ENCODE data around the gene LAMTOR2.
"Not testable (repeated sequence)": the region's sequence is repeated elsewhere in the genome, so short reads cannot be mapped to it uniquely, and the experiment has no call there.

The LAMTOR2 gene

DNA sequence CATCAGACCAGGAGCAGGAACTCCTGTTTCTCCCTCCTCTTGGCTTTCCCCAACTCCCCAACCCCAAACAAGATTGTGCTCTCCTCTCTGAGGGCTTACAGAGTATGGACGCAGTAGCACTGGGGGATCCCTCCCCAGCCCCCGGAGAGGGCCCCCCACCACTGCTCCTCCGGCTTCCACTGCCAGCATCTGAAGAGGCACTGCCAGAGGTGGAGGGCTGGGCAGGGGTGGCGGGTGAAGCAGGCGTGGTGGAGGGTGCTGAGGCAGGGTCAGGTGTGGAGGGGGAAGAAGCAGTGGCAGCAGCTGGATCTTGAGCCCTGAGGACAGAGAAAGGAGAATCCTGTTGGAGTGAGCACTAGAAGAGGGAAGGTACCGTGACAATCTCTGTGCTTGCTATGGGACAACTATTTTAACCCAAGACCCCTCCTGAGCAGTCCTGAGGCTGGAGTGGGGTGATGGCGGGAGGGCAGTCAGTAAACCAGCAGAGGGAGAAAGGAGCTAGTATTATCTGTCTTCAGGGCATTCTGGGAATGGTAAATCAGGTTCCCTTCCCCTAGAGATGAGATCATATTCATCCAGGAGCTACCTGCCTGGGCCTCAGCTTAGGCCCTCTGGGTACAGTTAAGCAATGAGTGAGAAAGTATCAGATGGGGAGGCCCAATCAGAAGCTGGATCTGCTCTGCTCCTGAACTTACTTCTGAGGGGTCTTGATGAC, 3.4 kb upstream of the LAMTOR2 start:
- DNase-seq (ENCODE audit: low read depth in 2 of 3, low spot score in 2 of 3) = no peak

DNA sequence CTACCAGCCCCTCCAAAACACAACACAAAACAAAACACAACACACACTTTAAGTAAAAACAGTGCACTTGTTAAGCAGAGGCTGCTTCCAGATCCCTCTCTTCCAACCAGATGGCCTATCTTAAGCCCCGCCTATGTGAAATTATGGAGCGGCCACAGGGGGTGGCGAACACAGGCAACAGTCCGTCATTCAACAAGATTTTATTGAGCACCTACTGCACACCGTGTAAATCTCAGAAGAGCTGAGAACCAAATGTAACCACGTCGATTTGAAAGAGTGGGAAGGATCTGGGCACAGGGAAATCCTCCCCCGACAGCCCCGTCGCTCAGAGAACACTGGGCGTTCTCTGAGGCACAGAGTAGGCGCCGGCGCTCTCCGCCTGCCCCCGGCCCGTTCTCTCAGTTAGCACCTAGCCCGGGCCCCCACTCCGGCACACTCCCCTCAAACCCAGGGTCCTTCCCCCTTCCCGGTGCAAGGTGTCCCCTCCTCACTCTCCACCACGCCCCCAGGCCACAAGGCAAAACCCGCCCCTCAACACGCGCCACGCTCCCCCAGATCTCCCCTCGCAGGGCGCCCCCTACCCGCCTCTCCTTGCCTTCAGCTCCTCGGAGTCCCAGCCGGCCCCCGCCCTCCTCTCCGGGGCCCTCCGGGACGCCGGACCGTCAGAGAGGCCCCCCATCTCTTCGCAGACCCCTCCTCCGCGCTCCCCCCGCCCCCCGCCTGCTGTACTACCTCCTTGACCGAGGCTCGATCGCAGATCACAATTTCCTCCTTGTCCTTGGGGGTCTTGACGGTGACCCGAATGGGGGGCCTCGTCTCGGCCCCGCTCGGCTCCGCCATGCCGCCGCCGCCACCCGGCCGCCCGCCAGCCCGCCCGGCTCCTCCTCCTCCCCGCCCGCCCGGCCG, 1.5 kb upstream of the LAMTOR2 start:
- peak; percentile 38 to 44 (median 44) for DNase-seq (ENCODE audit: low read depth in 2 of 3, low spot score in 2 of 3)

DNA sequence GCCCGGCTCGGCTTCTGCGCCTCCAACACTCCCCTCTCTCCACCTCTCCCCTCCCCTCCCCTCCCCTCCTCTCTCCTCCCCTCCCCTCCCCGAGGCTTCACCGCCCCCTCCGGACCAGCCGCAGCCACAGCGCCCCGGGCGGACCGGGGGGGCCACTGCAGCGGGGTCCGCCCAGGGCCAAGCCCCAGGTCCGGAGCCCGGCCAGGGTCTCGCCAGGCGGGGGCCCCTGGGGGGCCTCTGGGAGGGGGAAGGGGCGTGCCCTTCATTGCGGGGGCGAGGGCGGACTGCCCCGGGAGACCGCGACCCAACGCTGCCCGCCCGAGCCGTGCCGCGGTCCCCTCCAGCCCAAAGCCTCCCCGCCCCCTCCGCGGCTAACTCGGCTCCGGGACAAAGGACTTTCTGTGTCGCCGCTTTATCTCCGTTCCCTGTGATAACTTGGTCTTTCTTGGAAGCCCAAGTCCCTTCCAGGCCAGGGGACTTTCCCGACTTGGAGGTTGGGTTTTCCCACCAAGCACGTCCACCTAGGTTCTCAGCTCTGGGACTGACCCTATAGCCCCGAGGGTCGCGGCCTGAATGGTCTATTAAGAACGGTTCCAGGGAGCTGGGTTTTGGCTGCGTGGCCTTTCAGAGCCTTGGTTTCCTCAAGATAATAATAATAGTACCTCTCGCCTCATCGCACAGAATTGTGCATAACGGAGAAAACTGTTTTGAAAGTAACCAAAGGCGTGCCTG, 648 bp upstream of the LAMTOR2 start, which contains the start of gene UBQLN4:
TSS of gene UBQLN4 (minus strand) at position 31 of the 732 bp plus-strand sequence. CDS start 97 bp downstream, outside the sequence.
- peak; percentile 64 to 81 (median 64) for DNase-seq (ENCODE audit: low read depth in 2 of 3, low spot score in 2 of 3)

DNA sequence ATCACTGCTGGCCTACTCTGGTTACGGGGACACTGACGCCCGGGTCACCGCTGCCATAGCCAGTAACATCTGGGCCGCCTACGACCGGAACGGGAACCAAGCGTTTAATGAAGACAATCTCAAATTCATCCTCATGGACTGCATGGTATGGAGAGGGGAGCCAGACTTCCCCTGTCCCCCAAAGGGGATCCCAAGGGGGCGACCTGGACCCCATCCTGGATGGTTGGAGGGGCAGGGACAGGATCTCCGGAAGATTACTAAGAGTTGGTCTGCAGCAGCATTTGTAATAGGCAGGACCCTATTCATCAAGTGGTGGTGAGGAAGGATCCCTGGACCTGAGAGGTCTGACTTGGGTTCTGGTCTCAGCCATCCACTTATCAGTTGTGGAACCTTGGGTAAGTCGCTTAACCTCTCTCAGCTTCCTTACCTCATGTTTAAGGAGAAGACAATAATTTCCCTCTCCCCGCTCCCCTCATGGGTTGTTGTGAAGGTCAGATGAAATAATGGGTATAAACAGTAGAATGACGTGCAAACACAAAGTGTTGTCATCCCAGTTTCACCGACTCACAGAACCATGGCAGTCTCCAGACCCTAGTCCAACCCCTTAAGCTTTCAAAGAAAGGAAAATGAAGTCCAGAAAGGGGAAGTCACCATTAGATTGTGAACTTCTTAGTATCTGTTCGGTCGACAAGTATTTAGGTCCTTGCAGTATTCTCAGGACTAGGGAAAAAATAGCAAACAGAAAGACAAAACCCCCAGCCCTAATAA, 883 bp downstream of the LAMTOR2 start:
- peak in 1 of 3 experiments; percentile 19 for DNase-seq (ENCODE audit: low read depth in 2 of 3, low spot score in 2 of 3)

DNA sequence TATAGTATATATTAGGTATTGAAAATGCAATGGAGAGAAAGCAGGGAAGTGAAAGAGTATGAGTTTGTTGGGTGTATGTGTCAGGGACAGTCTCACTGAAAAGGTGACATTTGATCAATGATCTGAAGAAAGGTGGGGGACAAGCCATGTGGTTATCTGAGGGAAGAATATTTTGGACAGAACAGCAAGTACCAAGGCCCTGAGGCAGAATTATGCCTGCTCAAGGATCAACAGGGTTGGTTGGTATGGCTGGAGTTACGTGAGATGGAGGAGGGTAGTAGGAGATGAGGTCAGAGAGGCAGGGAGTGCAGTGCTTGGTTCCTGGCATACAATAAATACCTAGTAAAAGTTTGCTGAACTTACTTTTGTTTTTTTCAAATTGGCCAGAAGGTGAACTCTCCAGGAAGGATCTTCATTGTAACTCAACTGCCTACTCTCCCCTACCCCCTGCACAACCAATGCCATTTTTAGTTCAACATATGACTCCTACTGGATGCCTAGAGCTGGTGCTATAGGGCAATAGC, 1.8 kb downstream of the LAMTOR2 start:
- DNase-seq (ENCODE audit: low read depth in 2 of 3, low spot score in 2 of 3) = no peak

DNA sequence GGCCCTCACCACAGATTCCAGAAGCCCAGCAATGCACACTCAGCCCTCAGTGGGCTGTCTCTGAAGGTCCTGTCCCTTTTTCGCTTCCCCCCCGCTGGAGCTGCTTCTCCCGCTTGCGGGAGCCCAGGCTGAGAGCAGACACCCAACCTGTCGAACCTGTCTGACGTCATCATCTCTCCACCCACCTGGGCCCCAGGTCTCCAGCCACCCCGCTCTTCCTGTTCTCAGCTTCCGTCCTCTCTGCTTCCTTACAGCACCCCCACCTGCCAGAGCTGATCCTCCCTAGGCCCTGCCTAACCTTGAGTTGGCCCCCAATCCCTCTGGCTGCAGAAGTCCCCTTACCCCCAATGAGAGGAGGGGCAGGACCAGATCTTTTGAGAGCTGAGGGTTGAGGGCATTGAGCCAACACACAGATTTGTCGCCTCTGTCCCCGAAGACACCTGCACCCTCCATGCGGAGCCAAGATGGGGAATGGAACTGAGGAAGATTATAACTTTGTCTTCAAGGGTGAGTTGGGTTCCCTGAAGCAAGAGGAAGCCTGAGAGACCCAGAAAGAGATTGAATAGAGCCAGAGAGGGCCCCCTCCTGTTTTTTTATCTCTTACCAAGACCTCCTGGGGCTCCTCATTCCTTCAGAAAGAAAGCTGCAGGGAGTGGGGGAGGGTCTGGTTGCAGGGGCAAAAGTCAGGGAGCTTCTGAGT, 6.5 kb downstream of the LAMTOR2 start, which contains the start of gene RAB25:
TSS of gene RAB25 (plus strand) at position 224 of the 700 bp plus-strand sequence. CDS start at position 465, 241 bp downstream.
- no peak for DNase-seq (ENCODE audit: low read depth in 2 of 3, low spot score in 2 of 3)

DNA sequence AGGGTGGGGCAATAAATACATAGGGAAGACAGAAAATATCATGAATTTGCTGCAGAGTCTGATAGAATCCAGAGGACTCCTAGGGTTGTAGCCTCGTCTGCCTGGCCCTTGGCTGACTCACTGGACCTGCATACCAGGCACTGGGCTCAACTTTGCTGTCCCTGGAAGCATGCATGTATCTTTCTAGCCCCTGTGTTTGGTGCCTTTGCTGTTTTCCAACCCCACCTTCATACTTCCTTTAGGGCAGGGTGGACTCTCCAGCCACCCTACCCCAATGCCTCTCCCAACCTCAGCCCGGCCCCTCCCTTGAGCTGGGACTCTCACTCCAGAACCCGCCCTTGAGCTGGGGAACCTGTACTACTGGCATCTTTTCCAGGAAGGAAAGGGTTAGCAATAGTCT, 7.6 kb downstream of the LAMTOR2 start:
- DNase-seq (ENCODE audit: low read depth in 2 of 3, low spot score in 2 of 3) = no peak

DNA sequence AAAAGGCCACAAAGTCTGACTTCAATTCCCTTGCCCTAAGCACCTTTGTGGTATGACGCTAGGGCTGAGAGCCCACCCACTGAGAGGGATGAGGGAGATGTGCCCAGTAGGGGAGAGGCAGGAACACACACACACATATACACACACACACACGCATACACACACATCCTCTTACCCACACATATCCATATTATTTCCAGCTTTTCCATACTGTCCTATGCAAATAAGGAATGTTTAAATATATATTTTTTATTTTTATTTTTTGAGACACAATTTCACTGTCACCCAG, 9.4 kb downstream of the LAMTOR2 start:
- no peak for DNase-seq (ENCODE audit: low read depth in 2 of 3, low spot score in 2 of 3)

DNA sequence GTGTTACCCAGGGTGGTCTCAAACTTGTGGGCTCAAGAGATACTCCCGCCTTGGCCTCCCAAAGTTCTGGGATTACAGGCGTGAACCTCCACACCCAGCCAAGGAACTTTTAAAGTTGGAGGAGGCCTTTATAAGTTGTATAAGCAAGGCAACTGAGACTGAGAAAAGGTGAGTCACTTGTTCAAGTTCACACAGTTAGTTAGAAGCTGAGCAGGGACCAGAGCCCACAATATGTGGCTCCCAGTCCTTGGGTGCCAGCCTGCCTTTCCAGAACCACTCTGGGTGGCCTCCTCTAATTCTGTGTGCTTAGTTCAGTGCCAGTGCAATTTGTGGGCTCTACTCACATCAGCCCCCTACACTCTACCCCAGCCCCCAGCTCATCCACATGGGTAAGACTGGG, 10.0 kb downstream of the LAMTOR2 start:
- no peak for DNase-seq (ENCODE audit: low read depth in 2 of 3, low spot score in 2 of 3)

DNA sequence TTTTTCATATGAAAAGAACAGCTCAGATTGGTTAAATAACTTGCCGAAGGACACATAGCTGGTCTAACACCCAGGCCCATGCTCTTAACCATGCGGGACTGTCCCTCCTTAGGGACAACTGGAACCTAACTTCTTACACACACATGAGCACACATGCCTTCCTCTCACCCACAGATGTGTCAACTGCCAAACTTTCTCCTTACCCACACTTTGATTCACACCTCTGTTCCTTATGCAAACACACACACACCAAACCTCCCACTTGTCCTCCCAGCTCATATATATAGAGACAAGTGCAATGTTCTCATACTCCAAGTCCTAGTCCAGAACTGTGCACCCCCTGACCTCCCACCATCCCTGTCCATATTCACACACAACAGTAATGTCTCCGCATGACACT, 10.6 kb downstream of the LAMTOR2 start:
- no peak for DNase-seq (ENCODE audit: low read depth in 2 of 3, low spot score in 2 of 3)

DNA sequence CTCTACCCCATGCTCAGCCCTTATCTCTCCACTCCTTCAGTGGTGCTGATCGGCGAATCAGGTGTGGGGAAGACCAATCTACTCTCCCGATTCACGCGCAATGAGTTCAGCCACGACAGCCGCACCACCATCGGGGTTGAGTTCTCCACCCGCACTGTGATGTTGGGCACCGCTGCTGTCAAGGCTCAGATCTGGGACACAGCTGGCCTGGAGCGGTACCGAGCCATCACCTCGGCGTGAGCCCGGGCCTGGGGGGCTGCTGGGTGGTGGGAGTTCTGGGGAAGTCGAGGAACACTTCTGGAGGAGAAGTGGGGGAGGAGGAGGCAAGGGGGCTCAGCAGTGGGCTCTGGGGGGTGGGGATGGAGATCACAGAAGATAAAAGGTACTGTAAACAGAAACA, 11.3 kb downstream of the LAMTOR2 start:
- DNase-seq (ENCODE audit: low read depth in 2 of 3, low spot score in 2 of 3) = no peak

DNA sequence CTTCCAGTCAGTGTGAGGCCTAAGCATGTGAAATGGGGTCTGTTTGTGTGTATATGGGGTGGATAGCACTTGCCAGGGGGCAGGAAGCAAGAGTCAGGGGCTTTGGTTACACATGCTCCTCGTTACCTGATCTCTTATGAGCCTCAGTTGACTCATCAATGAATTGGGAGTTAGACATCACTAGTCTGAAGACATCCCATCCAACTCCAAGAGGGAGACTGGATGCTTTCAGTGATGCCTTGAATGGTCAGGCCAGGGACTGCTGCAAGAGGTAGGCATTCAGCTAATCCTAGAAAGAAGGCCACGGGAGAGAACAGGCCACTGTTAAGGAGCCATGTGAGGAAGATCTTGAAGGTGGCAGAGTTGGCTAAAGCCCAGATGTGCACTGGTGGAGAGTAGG, 12.7 kb downstream of the LAMTOR2 start:
- no peak for DNase-seq (ENCODE audit: low read depth in 2 of 3, low spot score in 2 of 3)

DNA sequence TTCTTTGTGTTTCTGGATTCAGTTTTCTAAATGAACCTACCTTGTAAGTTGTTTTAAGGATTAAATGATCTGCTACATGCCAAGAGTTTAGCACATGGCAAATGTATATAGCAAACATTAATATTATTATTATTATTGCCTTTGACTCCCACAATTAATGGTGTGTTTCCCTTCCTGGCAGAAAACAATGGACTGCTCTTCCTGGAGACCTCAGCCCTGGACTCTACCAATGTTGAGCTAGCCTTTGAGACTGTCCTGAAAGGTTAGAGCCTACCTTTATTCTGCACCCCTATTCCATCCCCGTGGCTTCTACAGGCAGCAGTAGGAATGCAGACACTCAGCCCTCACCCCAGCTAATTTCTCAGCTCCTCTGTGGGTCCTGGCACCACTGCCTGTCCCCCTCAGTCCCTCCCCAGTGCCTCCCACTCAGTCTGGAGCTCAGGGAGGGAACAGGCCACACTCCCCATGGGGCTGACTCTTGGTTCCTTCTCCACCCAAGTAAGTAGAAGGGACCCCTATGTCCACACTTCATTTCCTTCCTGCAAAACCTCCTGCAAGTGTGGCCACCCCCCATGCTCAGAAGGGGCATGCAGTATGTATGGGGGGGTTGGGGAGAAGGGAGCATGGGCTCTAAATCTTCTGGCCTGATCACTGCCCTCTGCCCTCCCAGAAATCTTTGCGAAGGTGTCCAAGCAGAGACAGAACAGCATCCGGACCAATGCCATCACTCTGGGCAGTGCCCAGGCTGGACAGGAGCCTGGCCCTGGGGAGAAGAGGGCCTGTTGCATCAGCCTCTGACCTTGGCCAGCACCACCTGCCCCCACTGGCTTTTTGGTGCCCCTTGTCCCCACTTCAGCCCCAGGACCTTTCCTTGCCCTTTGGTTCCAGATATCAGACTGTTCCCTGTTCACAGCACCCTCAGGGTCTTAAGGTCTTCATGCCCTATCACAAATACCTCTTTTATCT, 15.2 kb downstream of the LAMTOR2 start:
- DNase-seq (ENCODE audit: low read depth in 2 of 3, low spot score in 2 of 3) = no peak

DNA sequence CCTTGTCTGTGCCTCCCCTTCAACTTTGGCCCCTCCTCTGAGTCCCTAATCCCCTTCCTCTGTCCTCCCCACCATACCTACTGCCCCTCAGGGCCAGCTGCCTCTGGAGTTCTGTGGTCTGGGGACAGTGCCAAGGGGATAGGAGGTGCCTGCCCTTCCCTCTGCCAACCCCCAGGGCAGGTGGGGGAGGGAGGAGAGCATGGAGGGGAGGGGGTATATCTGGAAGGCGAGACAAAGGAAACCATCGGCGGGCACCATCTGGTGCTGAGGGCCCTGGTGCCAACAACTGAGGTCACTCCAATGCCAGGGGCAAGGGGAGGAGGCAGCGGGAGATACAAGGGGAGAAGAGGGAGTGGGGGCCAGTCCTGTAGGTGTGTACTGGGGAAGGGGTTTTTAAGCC, 16.0 kb downstream of the LAMTOR2 start:
- DNase-seq (ENCODE audit: low read depth in 2 of 3, low spot score in 2 of 3) = no peak

DNA sequence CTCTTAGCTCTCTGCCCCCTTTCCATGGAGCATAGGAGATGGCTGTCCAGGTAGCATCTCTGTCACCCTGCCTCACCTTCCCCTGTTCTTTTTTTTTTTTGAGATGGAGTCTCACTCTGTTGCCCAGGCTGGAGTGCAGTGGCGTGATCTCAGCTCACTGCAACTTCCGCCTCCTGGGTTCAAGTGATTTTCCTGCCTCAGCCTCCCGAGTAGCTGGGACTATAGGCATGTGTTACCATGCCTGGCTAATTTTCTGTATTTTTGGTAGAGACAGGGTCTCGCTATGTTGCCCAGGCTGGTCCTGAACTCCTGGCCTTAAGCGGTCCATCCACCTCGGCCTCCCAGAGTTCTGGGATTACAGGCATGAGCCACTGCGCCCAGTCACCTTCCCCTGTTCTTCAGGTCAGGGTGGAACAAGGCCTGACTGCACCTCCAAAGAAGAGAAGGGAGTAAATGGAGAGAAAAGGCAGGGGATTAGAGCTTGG, 16.8 kb downstream of the LAMTOR2 start:
- not testable (repeated sequence) for DNase-seq (ENCODE audit: low read depth in 2 of 3, low spot score in 2 of 3)

DNA sequence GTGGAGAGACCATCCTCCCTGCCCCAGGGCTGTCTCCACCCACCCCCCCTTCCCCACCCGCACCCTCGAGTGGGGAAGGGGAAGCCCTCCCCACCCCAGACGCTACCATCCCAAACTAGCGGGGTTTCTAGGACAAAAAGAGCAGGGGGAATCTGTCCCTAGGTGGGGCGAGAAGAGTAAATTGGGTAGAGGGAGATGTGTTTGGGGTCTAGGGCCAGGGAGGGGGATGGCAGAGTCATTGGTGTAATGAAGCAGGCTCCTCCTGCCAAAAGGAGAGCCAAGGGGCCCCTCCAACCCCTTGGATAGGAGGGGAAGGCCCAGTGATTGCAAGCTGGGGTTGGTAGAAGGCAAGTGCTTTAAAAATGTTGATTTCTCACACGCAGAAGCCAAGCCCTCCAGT, 17.7 kb downstream of the LAMTOR2 start:
- no peak for DNase-seq (ENCODE audit: low read depth in 2 of 3, low spot score in 2 of 3)

DNA sequence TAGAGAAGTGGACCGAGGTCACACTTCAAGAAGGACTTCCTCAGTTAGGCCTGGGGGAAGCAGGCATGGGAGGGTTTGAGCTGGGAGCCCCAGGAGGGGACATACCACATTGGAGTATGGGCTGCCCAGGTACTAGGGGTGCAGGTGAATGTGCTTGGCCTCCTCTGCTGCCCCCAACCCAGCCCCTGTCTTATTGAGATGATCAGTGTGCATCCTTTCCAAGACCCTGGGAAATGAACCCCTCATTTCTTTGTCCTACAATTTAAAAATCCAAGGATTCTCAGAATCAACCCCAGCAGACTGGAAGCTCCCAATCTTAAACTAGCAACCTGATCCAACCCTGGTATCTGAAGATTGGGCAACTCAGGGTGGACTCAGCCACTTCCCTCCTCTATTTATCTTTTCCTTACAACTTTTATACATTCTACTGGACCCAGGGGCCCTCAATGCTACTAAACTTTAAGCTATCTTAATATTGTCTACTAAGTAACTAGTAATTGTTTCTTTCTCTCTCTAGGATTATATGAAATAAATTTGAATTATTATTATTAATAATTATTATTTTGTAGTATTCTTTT, 18.6 kb downstream of the LAMTOR2 start:
- no peak for DNase-seq (ENCODE audit: low read depth in 2 of 3, low spot score in 2 of 3)

DNA sequence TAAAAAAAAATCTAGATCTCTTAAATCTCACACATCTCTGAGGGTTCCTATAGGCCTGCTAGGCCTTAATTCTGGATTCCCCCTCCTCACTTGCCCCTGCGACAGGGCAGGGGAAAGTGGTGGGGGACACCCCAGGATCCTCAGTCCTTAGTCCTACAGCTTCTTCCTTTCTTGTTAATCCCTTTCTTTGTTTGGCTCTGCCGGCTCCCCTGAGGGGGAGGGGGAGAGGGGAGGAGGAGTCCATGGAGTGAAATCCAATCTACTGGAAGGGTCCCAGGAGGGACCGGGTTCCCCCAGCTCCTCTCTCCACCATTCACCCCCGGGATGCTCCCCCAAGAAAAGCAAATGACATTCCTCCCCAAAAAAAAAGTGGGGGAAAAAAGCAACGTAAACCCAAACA, 19.2 kb downstream of the LAMTOR2 start:
- DNase-seq (ENCODE audit: low read depth in 2 of 3, low spot score in 2 of 3) = no peak
